ENCODE data around the gene NPB.
A peak's percentile ranks its signal among the peaks of the same experiment; 100 is the strongest.

The NPB gene

GRCh38 chr17:81927653-81928543 lies 25.9 kb downstream of the NPB start, which contains the start of gene MAFG:
Gene MAFG (minus strand): TSS chr17:81927735. CDS start chr17:81923185, 4,550 bp downstream.
- peak; percentile 41 for DNase-seq

GRCh38 chr17:81928544-81929252 lies 26.7 kb downstream of the NPB start:
- no peak for DNase-seq

GRCh38 chr17:81929253-81930141 lies 27.5 kb downstream of the NPB start:
- no peak for DNase-seq

- DNase-seq: no peak
Observed at GRCh38 chr17:81930142-81931125, 28.4 kb downstream of the NPB start.

- no peak for DNase-seq
Observed at GRCh38 chr17:81931189-81931556, 29.1 kb downstream of the NPB start.

DNA sequence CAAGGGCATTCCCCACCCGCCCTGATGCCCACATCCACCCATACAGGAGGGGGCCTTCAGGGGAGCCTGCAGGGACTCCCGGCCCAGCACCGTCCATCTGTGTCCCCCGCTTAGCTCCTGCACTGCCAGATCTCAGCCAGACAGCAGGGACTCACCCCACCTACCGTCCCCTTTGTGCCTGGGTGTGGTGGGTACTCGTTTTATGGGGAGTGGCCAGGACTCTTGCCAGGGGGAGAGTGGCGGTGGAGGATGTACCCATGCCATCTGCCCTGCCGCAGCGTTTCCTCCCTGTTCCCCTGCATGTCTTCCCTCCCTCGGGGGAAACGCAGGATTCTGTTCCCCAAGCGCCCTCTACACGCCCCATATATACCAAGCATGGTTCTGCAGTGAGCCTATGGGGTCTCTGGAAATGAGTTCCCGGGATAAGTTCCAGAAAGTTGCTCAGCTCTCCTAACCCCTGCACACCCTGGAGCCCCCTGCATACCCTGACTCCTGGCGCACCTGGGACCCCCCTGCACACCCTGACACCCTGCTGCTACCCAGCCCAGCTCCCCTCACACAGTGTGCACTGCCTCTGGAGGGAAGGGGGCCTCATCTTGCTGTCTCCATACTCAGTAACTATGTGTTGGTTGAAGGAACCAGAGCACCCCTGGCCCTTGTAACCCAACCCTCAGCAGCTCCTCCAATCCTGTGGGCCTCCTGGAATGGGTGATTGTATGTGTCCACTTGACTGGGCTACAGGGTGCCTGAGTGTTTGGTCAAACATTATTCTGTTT lies 29.7 kb downstream of the NPB start:
- DNase-seq: no peak

GRCh38 chr17:81932333-81932983 lies 30.4 kb downstream of the NPB start:
- no peak for DNase-seq

DNA sequence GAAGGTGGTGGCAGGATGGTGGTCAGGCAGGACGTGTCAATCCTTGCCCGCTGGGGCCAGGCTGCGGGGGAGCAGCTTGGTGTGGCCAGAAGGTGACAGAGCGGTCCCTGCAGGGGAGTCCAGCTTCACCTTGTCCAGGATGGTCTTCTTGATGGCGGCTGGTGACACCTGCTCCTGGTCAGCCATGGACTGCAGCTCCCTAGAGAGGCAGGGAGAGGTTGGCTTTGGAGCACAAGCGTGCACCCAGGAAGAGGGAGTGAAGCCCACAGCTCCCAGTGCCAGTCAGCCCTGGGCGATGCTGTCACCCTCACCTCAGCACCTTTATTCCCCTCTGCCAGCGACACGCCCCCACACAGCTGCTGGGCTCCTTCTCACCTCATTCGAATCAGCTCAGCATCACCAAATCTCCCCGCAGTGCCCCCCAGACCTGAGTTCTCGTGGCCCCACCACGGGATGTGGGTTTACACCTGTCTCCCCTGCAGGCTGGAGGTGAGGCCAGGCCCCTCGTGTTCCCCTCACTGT lies 31.2 kb downstream of the NPB start:
- DNase-seq: no peak

- DNase-seq: no peak
Observed at GRCh38 chr17:81934098-81934757, 32.2 kb downstream of the NPB start.

GRCh38 chr17:81934850-81935708 lies 33.0 kb downstream of the NPB start:
- DNase-seq: no peak

GRCh38 chr17:81935709-81936084 lies 33.7 kb downstream of the NPB start:
- no peak for DNase-seq

DNA sequence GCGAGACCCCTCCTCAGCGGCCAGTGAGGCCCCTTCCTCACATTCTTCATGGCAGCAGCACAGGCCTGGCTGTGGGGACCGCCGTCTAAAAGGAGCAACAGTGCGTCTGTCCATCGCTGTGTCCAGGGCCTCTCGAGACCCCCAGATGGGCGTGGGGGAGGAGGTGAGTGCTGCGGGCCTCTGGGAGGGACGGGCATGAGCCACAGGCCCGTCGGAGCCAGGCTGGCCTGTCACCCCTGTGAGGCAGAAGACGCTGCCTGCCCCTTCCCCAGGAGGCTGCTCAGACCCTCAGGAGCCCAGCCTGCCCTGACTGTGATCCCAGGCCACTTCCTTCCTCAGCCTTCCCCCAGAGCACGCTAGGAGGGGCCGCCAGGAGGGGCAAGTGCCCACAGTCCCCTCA lies 37.2 kb downstream of the NPB start:
- DNase-seq: no peak

DNA sequence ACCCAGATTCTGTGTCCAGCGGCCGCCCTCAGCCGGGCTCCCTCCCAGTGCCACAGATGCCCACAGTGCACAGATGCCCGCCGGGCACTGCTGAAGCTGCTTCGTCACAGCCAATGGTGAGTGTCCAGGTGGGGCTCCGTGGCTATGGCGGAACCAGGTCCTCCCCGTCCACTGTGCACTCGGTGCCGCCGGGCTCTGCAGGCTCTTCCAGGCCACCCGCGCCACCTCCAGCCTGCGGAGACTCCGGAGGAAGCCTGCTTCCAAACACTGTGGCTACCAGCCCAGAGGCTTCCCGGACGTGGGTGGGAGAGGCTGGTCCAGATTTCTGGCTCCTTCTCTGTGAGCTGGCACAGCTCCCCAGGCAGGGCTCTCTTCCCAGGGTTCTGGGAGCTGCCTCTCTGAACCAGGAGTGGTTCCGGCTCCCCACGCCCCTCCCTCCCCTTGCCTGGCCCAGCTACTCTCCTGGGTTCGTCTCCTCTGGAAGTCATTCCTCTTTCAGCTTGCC lies 37.9 kb downstream of the NPB start:
- DNase-seq: no peak

GRCh38 chr17:81940538-81941483 lies 38.8 kb downstream of the NPB start:
- DNase-seq: no peak

DNA sequence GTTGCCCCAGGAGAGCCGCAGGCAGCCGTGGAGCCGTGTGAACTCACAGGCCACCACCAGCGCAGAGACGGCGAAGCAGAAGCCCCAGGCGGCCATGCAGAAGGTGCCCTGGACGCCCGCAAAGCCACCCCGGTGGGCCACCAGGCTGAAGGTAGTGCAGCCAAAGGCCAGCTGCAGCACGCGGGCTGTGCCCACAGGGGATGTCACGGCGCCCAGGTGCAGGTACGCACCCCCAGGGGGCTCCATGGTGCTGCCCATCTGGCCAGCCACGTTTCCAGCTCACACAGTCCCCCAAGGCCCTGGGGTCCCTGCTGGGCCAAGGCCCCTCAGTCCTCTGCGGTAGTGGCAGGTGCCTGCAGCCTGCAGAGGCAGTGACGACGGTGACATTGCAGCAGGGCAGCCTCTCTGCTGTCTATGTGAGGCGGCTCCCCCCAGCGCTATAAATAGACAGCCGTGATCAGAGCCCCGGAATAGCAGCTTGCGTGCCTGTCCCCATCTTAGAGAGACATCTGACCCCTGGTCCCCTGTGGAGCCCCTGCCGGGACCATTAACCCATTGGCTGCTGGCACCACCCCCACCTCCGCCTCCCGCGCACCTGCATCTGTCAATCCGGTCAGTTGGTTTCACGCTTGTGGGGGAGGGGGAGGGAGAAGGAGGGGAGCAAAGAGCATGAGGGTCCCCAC lies 39.6 kb downstream of the NPB start:
- DNase-seq: no peak

- DNase-seq: no peak
Observed at GRCh38 chr17:81942167-81942553, 40.1 kb downstream of the NPB start.

GRCh38 chr17:81944858-81945257 lies 42.8 kb downstream of the NPB start:
- no peak for DNase-seq

All from NCI-H187 treated with DMSO at 0.1 percent for 48 hours (cell line).